A549 (cell line): ENCODE results near the gene CNTNAP1. TPM values are rescaled to one million over a fixed set of nuclear protein-coding genes. Genes with fewer than 3 reads are reported as not detected.

Source experiments
- ATAC-seq, 2 experiments: fragments of 200-7000 bp in 1 of 2; fragments of >200 bp in 1 of 2; cut with Nextera tagmentation in 1 of 2; cut with Tn5 transposase in 1 of 2; 3 replicates each; pipeline versions ENCODE4 v1.8.0 to v1.9.1; 2018 to 2020; ENCODE audit warnings: mild to moderate bottlenecking in 1 of 2, moderate library complexity in 1 of 2
- CTCF ChIA-PET: fragments of 300-600 bp; sonication (Branson Sonifier 250); formaldehyde crosslinking; extraction: SDS; loops from one replicate; lab custom pipeline; 2021; ENCODE audit warnings: antibody characterized with exemption, inconsistent platforms; lab: Yijun Ruan, JAX
- POLR2A ChIA-PET: fragments of 350-600 bp; formaldehyde crosslinking; extraction: SDS; loops from one replicate; lab custom pipeline; 2021; ENCODE audit warnings: antibody characterized with exemption, inconsistent platforms; lab: Yijun Ruan, JAX
- DNase-seq, 2 experiments: peaks; one replicate each; pipeline versions ENCODE4 v3.0.0 to v3.0.0-alpha.2; 2011 to 2016; ENCODE audit warnings: low read depth in 1 of 2, low spot score in 1 of 2
- FAIRE-seq: peaks from 2 replicates; lab custom pipeline; 2011; peaks lifted over from hg19 to GRCh38; lab: Jason Lieb, UNC
- H3K27ac ChIP-seq, 2 experiments: fragments of >200 bp; sonication (Bioruptor Twin); formaldehyde crosslinking; 3 replicates each; pipeline ENCODE4 v1.5.1; 2016 to 2017
- H3K4me1 ChIP-seq: fragments of >200 bp; sonication (Bioruptor Twin); formaldehyde crosslinking; 3 replicates; pipeline ENCODE4 v1.6.1; 2016
- H3K4me2 ChIP-seq: fragments of >200 bp; sonication (Bioruptor Twin); formaldehyde crosslinking; 3 replicates; pipeline ENCODE4 v1.6.1; 2016
- H3K4me3 ChIP-seq: fragments of >200 bp; sonication (Bioruptor Twin); formaldehyde crosslinking; 3 replicates; pipeline ENCODE4 v1.5.1; 2016
- H3K9me3 ChIP-seq: fragments of >200 bp; sonication (Bioruptor Twin); formaldehyde crosslinking; 3 replicates; pipeline ENCODE4 v1.6.1; 2016
- BCL3 ChIP-seq: fragments of >200 bp; sonication (Bioruptor Twin); formaldehyde crosslinking; IDR thresholded peaks from 3 replicates; pipeline ENCODE4 v1.6.1; 2016
- BHLHE40 ChIP-seq: IDR thresholded peaks from 2 replicates; pipeline ENCODE4 v1.6.1; 2012; ENCODE audit warnings: low read depth, low read length, inconsistent platforms
- CBX8 ChIP-seq: fragments of 200-600 bp; sonication (generic); IDR thresholded peaks from 2 replicates; pipeline ENCODE4 v1.6.1; 2016
- CEBPB ChIP-seq, 2 experiments: fragments of >200 bp in 1 of 2; sonication (Bioruptor Twin) in 1 of 2; formaldehyde crosslinking in 1 of 2; IDR thresholded peaks; 2 replicates each; pipeline ENCODE4 v1.6.1; 2012 to 2016
- EHMT2 ChIP-seq: fragments of 200-600 bp; sonication (generic); IDR thresholded peaks from 2 replicates; pipeline ENCODE4 v1.6.1; 2016; ENCODE audit warnings: antibody characterized with exemption, low read depth, mild to moderate bottlenecking, moderate library complexity
- ELK1 ChIP-seq: fragments of 150-350 bp; IDR thresholded peaks from 2 replicates; pipeline ENCODE4 v1.6.1; 2014; ENCODE audit warnings: low read depth, mild to moderate bottlenecking, low read length
- EP300 ChIP-seq, 2 experiments: fragments of >200 bp; sonication (Bioruptor Twin); formaldehyde crosslinking; IDR thresholded peaks; 2 replicates in 1 of 2; 3 replicates in 1 of 2; pipeline ENCODE4 v1.6.1; 2016 to 2017
- ESRRA ChIP-seq: fragments of 150-350 bp; IDR thresholded peaks from 2 replicates; pipeline ENCODE4 v1.6.1; 2014; ENCODE audit warnings: mild to moderate bottlenecking, low read length, borderline replicate concordance
- FOXS1 ChIP-seq: fragments of 250-450 bp; sonication (Bioruptor Pico); IDR thresholded peaks from 2 replicates; pipeline ENCODE4 v1.5.0; 2020; ENCODE audit warnings: mild to moderate bottlenecking, moderate library complexity
- HDAC2 ChIP-seq: fragments of 200-600 bp; sonication (generic); IDR thresholded peaks from 2 replicates; pipeline ENCODE4 v1.6.1; 2016
- HES2 ChIP-seq: fragments of >200 bp; sonication (Bioruptor Twin); formaldehyde crosslinking; IDR thresholded peaks from 2 replicates; pipeline ENCODE4 v1.6.1; 2016
- HMGXB4 ChIP-seq: fragments of 250-450 bp; sonication (Bioruptor Pico); IDR thresholded peaks from 2 replicates; pipeline ENCODE4 v1.5.0; 2021; ENCODE audit warnings: mild to moderate bottlenecking, moderate library complexity, borderline replicate concordance
- HOXA7 ChIP-seq: fragments of 250-450 bp; sonication (Bioruptor Pico); IDR thresholded peaks from 2 replicates; pipeline ENCODE4 v1.5.0; 2020; ENCODE audit warnings: mild to moderate bottlenecking, moderate library complexity
- JUN ChIP-seq, 2 experiments: fragments of >200 bp; sonication (Bioruptor Twin); formaldehyde crosslinking; IDR thresholded peaks; 2 replicates in 1 of 2; 3 replicates in 1 of 2; pipeline ENCODE4 v1.6.1; 2016 to 2017
- KDM1A ChIP-seq: fragments of 200-600 bp; sonication (generic); IDR thresholded peaks from 2 replicates; pipeline ENCODE4 v1.6.1; 2016; ENCODE audit warnings: low read depth, mild to moderate bottlenecking
- MAZ ChIP-seq: fragments of 150-350 bp; IDR thresholded peaks from 2 replicates; pipeline ENCODE4 v1.6.1; 2014; ENCODE audit warnings: antibody characterized with exemption, low read depth, low read length, borderline replicate concordance
- NFE2L2 ChIP-seq: fragments of 150-350 bp; conservative IDR thresholded peaks from 2 replicates; pipeline ENCODE4 v1.6.1; 2014; ENCODE audit warnings: low read length
- NR3C1 ChIP-seq: fragments of >200 bp; sonication (Bioruptor Twin); formaldehyde crosslinking; IDR thresholded peaks from 3 replicates; pipeline ENCODE4 v1.6.1; 2017
- PHF8 ChIP-seq: fragments of 200-600 bp; sonication (generic); IDR thresholded peaks from 2 replicates; pipeline ENCODE4 v1.6.1; 2016; ENCODE audit warnings: low read depth, mild to moderate bottlenecking, antibody characterized with exemption, moderate library complexity, borderline replicate concordance
- POLR2A ChIP-seq: IDR thresholded peaks from 2 replicates; pipeline ENCODE4 v1.6.1; 2012; ENCODE audit warnings: mild to moderate bottlenecking, low read length
- REST ChIP-seq: fragments of 200-600 bp; sonication (generic); IDR thresholded peaks from 2 replicates; pipeline ENCODE4 v1.6.1; 2016; ENCODE audit warnings: antibody characterized with exemption, mild to moderate bottlenecking, moderate library complexity
- RNF2 ChIP-seq: fragments of 200-600 bp; sonication (generic); IDR thresholded peaks from 2 replicates; pipeline ENCODE4 v1.6.1; 2016; ENCODE audit warnings: low read depth, mild to moderate bottlenecking, antibody characterized with exemption, moderate library complexity, borderline replicate concordance
- TFCP2L1 ChIP-seq: fragments of 250-450 bp; sonication (Bioruptor Pico); IDR thresholded peaks from 2 replicates; pipeline ENCODE4 v1.5.0; 2021; ENCODE audit warnings: mild to moderate bottlenecking
- TP53 ChIP-seq: fragments of 250-450 bp; sonication (Bioruptor Pico); IDR thresholded peaks from 2 replicates; pipeline ENCODE4 v1.5.0; 2021; ENCODE audit warnings: mild to moderate bottlenecking, moderate library complexity
- ZFP36 ChIP-seq: fragments of 450-650 bp; IDR thresholded peaks from 2 replicates; pipeline ENCODE4 v1.6.1; 2014; ENCODE audit warnings: borderline replicate concordance; ENCODE audit not compliant: partially characterized antibody
- ZNF302 ChIP-seq: fragments of 250-450 bp; sonication (Bioruptor Pico); IDR thresholded peaks from 2 replicates; pipeline ENCODE4 v1.9.0; 2021; ENCODE audit warnings: inconsistent platforms, mild to moderate bottlenecking, moderate library complexity
- ZSCAN20 ChIP-seq: fragments of 250-450 bp; sonication (Bioruptor Pico); IDR thresholded peaks from 2 replicates; pipeline ENCODE4 v1.8.0; 2022; ENCODE audit warnings: mild to moderate bottlenecking, moderate library complexity
- WGBS: methylation state at CpG from one replicate; pipeline ENCODE4 v1.1.6; 2017; ENCODE audit errors: missing lambda C conversion rate; 5-methylcytosine and 5-hydroxymethylcytosine counted together
- polyA plus RNA-seq, 4 experiments: library from polyadenylated mRNA; depleted of rRNA in 3 of 4; stranded (reverse); fragments of >200 nt; fragmentation: RNase III in 1 of 4; extraction: RNeasy Plus Mini Kit Qiagen cat#74134 plus additional on column Dnase treatment in 1 of 4; gene quantifications; 2 replicates in 3 of 4; 3 replicates in 1 of 4; pipeline ENCODE4 v1.2.3, GENCODE V29; 2011 to 2017

The CNTNAP1 gene
- polyA plus RNA-seq, 2 of the 4 experiments (the other 2 are of a cell fraction), result 6.3 to 8.2 TPM

GRCh38 chr17:42699415-42699740 is 17.0 kb downstream of the CNTNAP1 start (continued):
- TF ChIP-seq BCL3, result no peak

GRCh38 chr17:42700586-42701289 is 18.4 kb downstream of the CNTNAP1 start:
- ChIA-PET CTCF (interaction anchor here (0.6 to 5.8 kb wide), 8 partner anchors 8 to 122 kb away, joined by 3 to 43 read pairs (median 4); partner anchors contain the start of gene PSMC3IP), POLR2A (interaction anchor here (0.6 kb wide), 1 partner anchor 81 kb away, joined by 3 read pairs; no protein-coding TSS in a partner anchor)
- H3K27ac ChIP-seq, result no peak overlapping the region
- no peak overlapping the region for H3K4me2 ChIP-seq
- H3K4me3 ChIP-seq, result no peak overlapping the region
- FAIRE-seq, result no peak
- TF ChIP-seq HMGXB4 (CRISPR knock-in tag) (no peak), KDM1A (no peak), CEBPB (IDR thresholded peaks at IDR 0.05) (no peak), JUN (IDR thresholded peaks at IDR 0.05) (no peak), RNF2 (no peak), EP300 (IDR thresholded peaks at IDR 0.05) (no peak), ELK1 (no peak), ZFP36 (no peak), HES2 (no peak), MAZ (no peak), TP53 (no peak), BHLHE40 (no peak), EHMT2 (no peak), ZSCAN20 (no peak), NFE2L2 (no peak), FOXS1 (no peak), TFCP2L1 (CRISPR knock-in tag) (no peak)
- 80% methylated on average over 10 of the region's 10 CpGs for WGBS
- no peak for ATAC-seq
- peaks cover 6% of the 10 kb centered on the region; the same call in 2 of the 3 replicates for H3K4me1 ChIP-seq
- H3K9me3 ChIP-seq, result no peaks in the 10 kb centered on the region
- DNase-seq, result no peak

- FAIRE-seq (no peak), ATAC-seq (no peak), DNase-seq (no peak)
- POLR2A ChIA-PET, result no interaction called here
- Histone ChIP-seq H3K4me1 (peaks cover 6% of the 10 kb centered on the region; the same call in 2 of the 3 replicates), H3K9me3 (no peaks in the 10 kb centered on the region), H3K27ac (no peak overlapping the region), H3K4me3 (no peak overlapping the region), H3K4me2 (no peak overlapping the region)
- CTCF ChIA-PET, result interaction anchor here (0.9 to 1.6 kb wide), 3 partner anchors 19 to 122 kb away, joined by 3 to 4 read pairs (median 3); partner anchors contain the start of gene BECN1
- 87% methylated on average over 11 of the region's 11 CpGs for WGBS
- TF ChIP-seq TP53 (no peak), POLR2A (no peak), PHF8 (no peak), TFCP2L1 (CRISPR knock-in tag) (no peak), ESRRA (no peak), HOXA7 (CRISPR knock-in tag) (no peak), HDAC2 (no peak), CEBPB (IDR thresholded peaks at IDR 0.05) (no peak), REST (no peak), NR3C1 (no peak), HES2 (no peak), CBX8 (no peak), ZNF302 (CRISPR knock-in tag) (no peak)
Measured at GRCh38 chr17:42702446-42702845, 20.1 kb downstream of the CNTNAP1 start.
